ENCODE measurements around the gene EXOC6. TPM values are rescaled to one million over a fixed set of nuclear protein-coding genes. Genes with fewer than 3 reads are reported as not detected.
A peak's percentile ranks its signal among the peaks of the same experiment; 100 is the strongest.

Gene EXOC6
- total and polyA plus RNA-seq, 10 of the 15 experiments (the other 5 are each of a cell fraction or from before 2014, with no cell fraction given) = 7.6 to 53.8 (median 13.3) TPM

DNA sequence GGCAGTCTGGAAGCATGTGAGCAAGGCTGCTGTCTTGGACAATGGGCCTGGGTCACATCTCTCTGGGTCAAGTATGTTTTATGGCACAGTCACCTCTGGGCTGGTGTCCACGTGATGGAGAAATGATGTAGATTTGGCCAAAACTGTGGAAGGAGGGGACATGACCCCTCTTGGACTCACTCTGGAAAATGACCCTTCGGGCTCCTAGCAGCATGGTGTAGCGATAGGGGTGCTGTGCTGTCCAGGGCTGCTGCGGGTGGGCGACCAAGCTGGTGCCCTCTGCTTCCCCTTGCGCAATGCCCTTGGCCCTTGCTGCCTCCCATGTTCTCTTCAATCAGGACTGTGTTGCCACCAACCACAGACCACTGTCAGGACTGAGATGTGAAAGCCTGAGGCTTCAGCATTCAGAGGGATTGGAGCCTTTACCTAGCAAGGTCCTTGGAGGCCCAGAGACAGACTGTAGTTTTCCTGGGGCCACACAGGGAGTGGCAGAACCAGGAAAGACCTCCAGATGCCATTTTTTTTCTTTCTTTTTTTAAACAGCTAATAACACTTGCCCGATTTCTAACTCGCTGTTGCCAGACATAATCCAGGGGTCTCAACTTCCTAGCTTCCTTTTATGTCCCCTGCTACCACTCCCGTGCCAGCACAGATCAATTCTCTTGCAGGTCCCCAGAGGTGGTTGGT lies 231.5 kb downstream of the EXOC6 start:
- Histone ChIP-seq H3K4me2 (ENCODE audit: control insufficient read depth, insufficient read depth) (no peak overlapping the region), H3K4me3 (no peak overlapping the region), H4K20me1 (ENCODE audit: control insufficient read depth, insufficient read depth) (no peaks in the 10 kb centered on the region; the same call in 1 of the 2 replicates), H3K9me3 (replicated peaks; ENCODE audit: control insufficient read depth, insufficient read depth, low read length) (no peaks in the 10 kb centered on the region), H3K27me3 (replicated peaks in 1 of 2; ENCODE audit: control insufficient read depth in 2 of 2, insufficient read depth in 2 of 2, low read length in 1 of 2) (peaks cover 5 to 9% of the 10 kb centered on the region in 2 experiments; a peak in 3 of 4 replicates), H3K27ac (ENCODE audit: control insufficient read depth, insufficient read depth) (no peak overlapping the region), H3K36me3 (ENCODE audit: control insufficient read depth in 2 of 2, insufficient read depth in 2 of 2, low read length in 1 of 2) (no peaks in the 10 kb centered on the region), H3K4me1 (ENCODE audit: control insufficient read depth, insufficient read depth, low read length) (peaks cover 12% of the 10 kb centered on the region), H2AFZ (ENCODE audit: control insufficient read depth, low read depth, low read length) (no peak overlapping the region), H3K9ac (ENCODE audit: control insufficient read depth, insufficient read depth, low read length) (no peak overlapping the region), H3K79me2 (ENCODE audit: control insufficient read depth, insufficient read depth, low read length) (no peaks in the 10 kb centered on the region)
- BruUV-seq (replicated peaks) = no TSS peak
- 20% methylated on average over 9 of the region's 9 CpGs for WGBS (ENCODE audit: insufficient coverage, insufficient replicate concordance, low lambda C conversion rate, missing lambda C conversion rate)
- RAD21 ChIA-PET (ENCODE audit: unreplicated experiment) = interaction anchor here (1.0 to 2.0 kb wide), 3 partner anchors 202 to 273 kb away, joined by 3 to 7 read pairs (median 7); no protein-coding TSS in a partner anchor
- CTCF ChIA-PET = interaction anchor here (0.6 to 6.3 kb wide), 13 partner anchors 16 to 402 kb away, joined by 3 to 44 read pairs (median 3); partner anchors contain the start of gene MYOF
- FAIRE-seq (no peak), ATAC-seq (no peak), DNase-seq (ENCODE audit: low read depth, low spot score) (no peak)
- TF ChIP-seq SUZ12 (IDR thresholded peaks at IDR 0.05; ENCODE audit: unreplicated experiment) (no peak), MTA3 (IDR thresholded peaks at IDR 0.05; ENCODE audit: borderline replicate concordance, low read length) (no peak)
- POLR2A ChIA-PET = no interaction called here
- intact Hi-C loops (cut with micrococcal nuclease; ENCODE audit: unreplicated experiment) = loop anchor here (1.0 to 10.0 kb wide), 7 partner anchors 35 to 425 kb away; no protein-coding TSS in a partner anchor
- in situ Hi-C loops (cut with MboI) = loop anchor here (5.0 kb wide), 2 partner anchors 212 to 272 kb away; no protein-coding TSS in a partner anchor
- SMC1A ChIA-PET (ENCODE audit: uncharacterized antibody, unreplicated experiment) = interaction anchor here (0.5 to 1.6 kb wide), 4 partner anchors 31 to 279 kb away, joined by 3 to 5 read pairs (median 4); no protein-coding TSS in a partner anchor

GRCh38 chr10:93080350-93081046 lies 232.2 kb downstream of the EXOC6 start:
- no peak overlapping the region for H2AFZ ChIP-seq (ENCODE audit: control insufficient read depth, low read depth, low read length)
- WGBS (ENCODE audit: insufficient coverage, insufficient replicate concordance, low lambda C conversion rate, missing lambda C conversion rate) = 46% methylated on average over 22 of the region's 22 CpGs
- peaks cover 5% of the 10 kb centered on the region for H3K4me1 ChIP-seq (ENCODE audit: control insufficient read depth, insufficient read depth, low read length)
- ChIA-PET SMC1A (ENCODE audit: uncharacterized antibody, unreplicated experiment) (interaction anchor here (0.5 to 1.2 kb wide), 5 partner anchors 31 to 886 kb away, joined by 3 to 4 read pairs (median 3); no protein-coding TSS in a partner anchor), RAD21 (ENCODE audit: unreplicated experiment) (interaction anchor here (1.1 to 2.0 kb wide), 2 partner anchors 209 to 272 kb away, joined by 3 to 7 read pairs; no protein-coding TSS in a partner anchor), POLR2A (no interaction called here), CTCF (interaction anchor here (0.7 to 6.3 kb wide), 12 partner anchors 15 to 402 kb away, joined by 3 to 44 read pairs (median 4); partner anchors contain the start of gene MYOF)
- no peak overlapping the region for H3K4me3 ChIP-seq
- ATAC-seq (peak; percentile 87), DNase-seq (ENCODE audit: low read depth, low spot score) (no peak), FAIRE-seq (peak; percentile 97)
- H3K36me3 ChIP-seq (ENCODE audit: control insufficient read depth in 2 of 2, insufficient read depth in 2 of 2, low read length in 1 of 2) = no peaks in the 10 kb centered on the region
- peaks cover 4 to 5% of the 10 kb centered on the region in 2 experiments; a peak in 2 of 4 replicates for H3K27me3 ChIP-seq (replicated peaks in 1 of 2; ENCODE audit: control insufficient read depth in 2 of 2, insufficient read depth in 2 of 2, low read length in 1 of 2)
- in situ Hi-C loops (cut with MboI) (loop anchor here (5.0 kb wide), 2 partner anchors 212 to 272 kb away; no protein-coding TSS in a partner anchor), intact Hi-C loops (cut with micrococcal nuclease; ENCODE audit: unreplicated experiment) (loop anchor here (1.0 to 5.0 kb wide), 5 partner anchors 35 to 272 kb away; no protein-coding TSS in a partner anchor)
- no peaks in the 10 kb centered on the region for H3K9me3 ChIP-seq (replicated peaks; ENCODE audit: control insufficient read depth, insufficient read depth, low read length)
- no TSS peak for BruUV-seq (replicated peaks)
- H4K20me1 ChIP-seq (ENCODE audit: control insufficient read depth, insufficient read depth) = no peaks in the 10 kb centered on the region; the same call in 1 of the 2 replicates
- H3K4me2 ChIP-seq (ENCODE audit: control insufficient read depth, insufficient read depth) = no peak overlapping the region
- H3K9ac ChIP-seq (ENCODE audit: control insufficient read depth, insufficient read depth, low read length) = no peak overlapping the region
- no peaks in the 10 kb centered on the region for H3K79me2 ChIP-seq (ENCODE audit: control insufficient read depth, insufficient read depth, low read length)
- no peak overlapping the region for H3K27ac ChIP-seq (ENCODE audit: control insufficient read depth, insufficient read depth)
- TF ChIP-seq, protein P1, sequence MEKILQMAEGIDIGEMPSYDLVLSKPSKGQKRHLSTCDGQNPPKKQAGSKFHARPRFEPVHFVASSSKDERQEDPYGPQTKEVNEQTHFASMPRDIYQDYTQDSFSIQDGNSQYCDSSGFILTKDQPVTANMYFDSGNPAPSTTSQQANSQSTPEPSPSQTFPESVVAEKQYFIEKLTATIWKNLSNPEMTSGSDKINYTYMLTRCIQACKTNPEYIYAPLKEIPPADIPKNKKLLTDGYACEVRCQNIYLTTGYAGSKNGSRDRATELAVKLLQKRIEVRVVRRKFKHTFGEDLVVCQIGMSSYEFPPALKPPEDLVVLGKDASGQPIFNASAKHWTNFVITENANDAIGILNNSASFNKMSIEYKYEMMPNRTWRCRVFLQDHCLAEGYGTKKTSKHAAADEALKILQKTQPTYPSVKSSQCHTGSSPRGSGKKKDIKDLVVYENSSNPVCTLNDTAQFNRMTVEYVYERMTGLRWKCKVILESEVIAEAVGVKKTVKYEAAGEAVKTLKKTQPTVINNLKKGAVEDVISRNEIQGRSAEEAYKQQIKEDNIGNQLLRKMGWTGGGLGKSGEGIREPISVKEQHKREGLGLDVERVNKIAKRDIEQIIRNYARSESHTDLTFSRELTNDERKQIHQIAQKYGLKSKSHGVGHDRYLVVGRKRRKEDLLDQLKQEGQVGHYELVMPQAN (conservative IDR thresholded peaks at IDR 0.05) = no peak
- TF ChIP-seq RAD21 (IDR thresholded peaks at IDR 0.05; ENCODE audit: insufficient read depth, low read depth, low read length) = peak; percentile 90
- TF ChIP-seq KAT2A (conservative IDR thresholded peaks at IDR 0.05; ENCODE audit: control insufficient read depth, low read depth, low read length) = no peak
- no peak for TF ChIP-seq IKZF1 (conservative IDR thresholded peaks at IDR 0.05)
- no peak for TF ChIP-seq CEBPZ (IDR thresholded peaks at IDR 0.05; ENCODE audit: low read depth, low read length)
- peak; percentile 94 for TF ChIP-seq SMC3 (IDR thresholded peaks at IDR 0.05; ENCODE audit: borderline replicate concordance, low read length)
